HepG2 (cell line): ENCODE data around the gene TMA7B. TPM values are rescaled to one million over a fixed set of nuclear protein-coding genes. Genes with fewer than 3 reads are reported as not detected.

Experiments used
- ATAC-seq: fragments of 200-7000 bp; cut with Tn5 transposase; 3 replicates; pipeline ENCODE4 v1.9.1; 2020; ENCODE audit warnings: mild to moderate bottlenecking, moderate library complexity
- BruUV-seq: library from RNA; stranded (reverse); fragments of 400-500 nt; replicated peaks from 2 replicates; lab custom pipeline; 2021; lab: Mats Ljungman, UMichigan
- CTCF ChIA-PET: fragments of 300-600 bp; formaldehyde crosslinking; extraction: SDS; loops from one replicate; lab custom pipeline; 2021; ENCODE audit warnings: low total read pairs, inconsistent platforms, low intra/inter-chr PET ratio; lab: Yijun Ruan, JAX
- POLR2A ChIA-PET: fragments of 350-600 bp; sonication (Branson Sonifier 250); formaldehyde crosslinking; loops from one replicate; lab custom pipeline; 2020; ENCODE audit warnings: antibody characterized with exemption, inconsistent platforms; lab: Yijun Ruan, JAX
- DNase-seq: peaks from one replicate; pipeline ENCODE4 v3.0.0-alpha.2; 2015; ENCODE audit warnings: low spot score
- FAIRE-seq: peaks from 3 replicates; lab custom pipeline; 2011; peaks lifted over from hg19 to GRCh38; lab: Jason Lieb, UNC
- H2AFZ ChIP-seq: one replicate; pipeline ENCODE4 v1.6.1; 2011; ENCODE audit warnings: low read length, inconsistent platforms
- H3K27ac ChIP-seq: fragments of 300-600 bp; 3 replicates; pipeline ENCODE4 v1.8.0; 2011; ENCODE audit warnings: mixed run types, mild to moderate bottlenecking, mixed read lengths, low read length, inconsistent platforms; ENCODE audit not compliant: insufficient read depth; ENCODE audit errors: extremely low read length
- H3K27me3 ChIP-seq, 2 experiments: fragments of 200-600 bp in 1 of 2; 2 replicates in 1 of 2; 3 replicates in 1 of 2; pipeline versions ENCODE4 v1.6.0 to v1.8.0; 2011; ENCODE audit warnings: low read length in 2 of 2, mild to moderate bottlenecking in 2 of 2, moderate library complexity in 2 of 2, inconsistent platforms in 1 of 2; ENCODE audit not compliant: insufficient read depth in 2 of 2, control insufficient read depth in 1 of 2
- H3K36me3 ChIP-seq, 2 experiments: fragments of 200-600 bp in 1 of 2; replicated peaks in 1 of 2; 2 replicates in 1 of 2; 3 replicates in 1 of 2; pipeline versions ENCODE4 v1.5.1 to v1.8.0; 2011; ENCODE audit warnings: low read length in 2 of 2, inconsistent platforms in 1 of 2; ENCODE audit not compliant: insufficient read depth in 2 of 2, control insufficient read depth in 1 of 2
- H3K4me1 ChIP-seq: 2 replicates; pipeline ENCODE4 v1.5.1; 2012; ENCODE audit warnings: low read length, inconsistent platforms; ENCODE audit not compliant: insufficient read depth
- H3K4me2 ChIP-seq: 2 replicates; pipeline ENCODE4 v1.6.0; 2011; ENCODE audit warnings: low read depth, low read length, inconsistent platforms
- H3K4me3 ChIP-seq, 3 experiments: fragments of 200-600 bp in 1 of 3; sonication (generic), shearing (Covaris generic) in 1 of 3; replicated peaks in 1 of 3; 2 replicates each; pipeline ENCODE4 v1.5.1; 2011 to 2016; ENCODE audit warnings: low read length in 3 of 3, inconsistent platforms in 2 of 3, low read depth in 2 of 3, mild to moderate bottlenecking in 2 of 3, control low read depth in 1 of 3, mixed read lengths in 1 of 3; ENCODE audit not compliant: insufficient read depth in 1 of 3
- H3K79me2 ChIP-seq: one replicate; pipeline ENCODE4 v1.6.1; 2011; ENCODE audit warnings: low read length, inconsistent platforms; ENCODE audit not compliant: insufficient read depth
- H3K9ac ChIP-seq: 2 replicates; pipeline ENCODE4 v1.6.0; 2011; ENCODE audit warnings: mild to moderate bottlenecking, low read depth, low read length, inconsistent platforms; ENCODE audit not compliant: insufficient read depth
- H3K9me3 ChIP-seq: 2 replicates; pipeline ENCODE4 v1.5.1; 2012; ENCODE audit warnings: mild to moderate bottlenecking, low read length
- H4K20me1 ChIP-seq: 2 replicates; pipeline ENCODE4 v1.6.0; 2011; ENCODE audit warnings: inconsistent platforms, mild to moderate bottlenecking, low read length, moderate library complexity; ENCODE audit not compliant: insufficient read depth
- AFF4 ChIP-seq: sonication (generic); formaldehyde crosslinking; IDR thresholded peaks from 2 replicates; pipeline ENCODE4 v1.4.0; 2020; ENCODE audit warnings: missing genetic modification reagents
- ATF6 ChIP-seq: sonication (generic); formaldehyde crosslinking; conservative IDR thresholded peaks from 2 replicates; pipeline ENCODE4 v1.4.0; 2020; ENCODE audit warnings: missing genetic modification reagents
- HNF4G ChIP-seq, 2 experiments: sonication (generic) in 1 of 2; formaldehyde crosslinking in 1 of 2; IDR thresholded peaks; 2 replicates each; pipeline versions ENCODE4 v1.4.0 to v1.6.1; 2011 to 2020; ENCODE audit warnings: borderline replicate concordance in 2 of 2, low read depth in 2 of 2, mild to moderate bottlenecking in 2 of 2, low read length in 1 of 2, missing genetic modification reagents in 1 of 2, moderate library complexity in 1 of 2
- MIER2 ChIP-seq: IDR thresholded peaks from 2 replicates; pipeline ENCODE4 v1.6.1; 2016; ENCODE audit warnings: missing biosample characterization, missing genetic modification reagents
- MLX ChIP-seq: IDR thresholded peaks from 2 replicates; pipeline ENCODE4 v1.6.1; 2016
- NFE2L1 ChIP-seq: sonication (generic); formaldehyde crosslinking; IDR thresholded peaks from 2 replicates; pipeline ENCODE4 v1.4.0; 2020; ENCODE audit warnings: missing genetic modification reagents, mild to moderate bottlenecking, borderline replicate concordance
- NFIC ChIP-seq: IDR thresholded peaks from 2 replicates; pipeline ENCODE4 v1.6.1; 2012; ENCODE audit warnings: mild to moderate bottlenecking, low read length, inconsistent platforms
- REPIN1 ChIP-seq: sonication (generic); formaldehyde crosslinking; IDR thresholded peaks from 2 replicates; pipeline ENCODE4 v1.8.0; 2022; ENCODE audit warnings: missing genetic modification reagents, low read depth, mild to moderate bottlenecking, borderline replicate concordance
- RFXAP ChIP-seq: sonication (generic); formaldehyde crosslinking; IDR thresholded peaks from 2 replicates; pipeline ENCODE4 v1.4.0; 2020; ENCODE audit warnings: missing genetic modification reagents, borderline replicate concordance
- ZMYM2 ChIP-seq: sonication (generic); formaldehyde crosslinking; IDR thresholded peaks from 2 replicates; pipeline ENCODE4 v1.8.0; 2022; ENCODE audit warnings: mild to moderate bottlenecking, missing genetic modification reagents
- ZMYM3 ChIP-seq: sonication (generic); formaldehyde crosslinking; IDR thresholded peaks from 2 replicates; pipeline ENCODE4 v1.5.1; 2020; ENCODE audit warnings: mild to moderate bottlenecking, missing genetic modification reagents
- ZNF124 ChIP-seq: sonication (generic); formaldehyde crosslinking; IDR thresholded peaks from 2 replicates; pipeline ENCODE4 v1.4.0; 2020; ENCODE audit warnings: missing genetic modification reagents
- ZNF333 ChIP-seq: sonication (generic); formaldehyde crosslinking; IDR thresholded peaks from 2 replicates; pipeline ENCODE4 v1.4.0; 2020; ENCODE audit warnings: mild to moderate bottlenecking, missing genetic modification reagents, borderline replicate concordance
- ZSCAN30 ChIP-seq: sonication (generic); formaldehyde crosslinking; IDR thresholded peaks from 2 replicates; pipeline ENCODE4 v1.5.0; 2020; ENCODE audit warnings: mild to moderate bottlenecking, missing genetic modification reagents
- WGBS: methylation state at CpG from one replicate; pipeline ENCODE4 v1.1.6; 2017; ENCODE audit warnings: low lambda C conversion rate; 5-methylcytosine and 5-hydroxymethylcytosine counted together
- in situ Hi-C: cut with HindIII; loops from 2 replicates; pipeline ENCODE4 v1.10.0; 2017; ENCODE audit warnings: low pct_unique_long_range_greater_than_20kb; ENCODE audit not compliant: extremely low pct_ligation_motif_present
- intact Hi-C: fragments of 100-400 bp; cut with micrococcal nuclease; formaldehyde crosslinking; loops from one replicate; pipeline ENCODE4 v1.10.0; 2022; ENCODE audit not compliant: unreplicated experiment
- polyA plus RNA-seq, 8 experiments: library from polyadenylated mRNA; depleted of rRNA in 3 of 8; stranded (reverse) in 7 of 8; unstranded in 1 of 8; fragments of >200 nt; fragmentation: Illumina TruSeq in 4 of 8; extraction: Trizol in 4 of 8; gene quantifications; 2 replicates each; pipeline versions ENCODE4 v1.2.1 to v1.2.3, GENCODE V29; 2011 to 2016; ENCODE audit warnings: low read depth in 4 of 8, missing spikeins in 1 of 8, mixed read lengths in 1 of 8; ENCODE audit not compliant: insufficient read depth in 1 of 8
- total RNA-seq, 5 experiments: library from RNA; depleted of rRNA; stranded (reverse); fragments of >200 nt; fragmentation: Illumina TruSeq; extraction: Trizol; gene quantifications; 2 replicates each; pipeline ENCODE4 v1.2.3, GENCODE V29; 2016; ENCODE audit warnings: low read depth in 1 of 5

The TMA7B gene
- total and polyA plus RNA-seq, 2 of the 13 experiments (the other 11 are each of a cell fraction or from before 2014, with no cell fraction given): not detected

- 15% methylated on average over 13 of the region's 13 CpGs for WGBS
- intact Hi-C loops: no loop called here
- no peak overlapping the region for H3K4me2 ChIP-seq
- no peak for ATAC-seq
- ChIA-PET POLR2A (no interaction called here), CTCF (no interaction called here)
- no peak overlapping the region for H3K27ac ChIP-seq
- peaks cover 3 to 21% of the 10 kb centered on the region in 2 experiments; a peak in 3 of 5 replicates for H3K27me3 ChIP-seq
- no TSS peak for BruUV-seq
- no peak for DNase-seq
- no peaks in the 10 kb centered on the region for H3K36me3 ChIP-seq
- H3K4me1 ChIP-seq: no peaks in the 10 kb centered on the region
- H3K4me3 ChIP-seq: no peak overlapping the region
- in situ Hi-C loops: no loop called here
- no peak overlapping the region for H2AFZ ChIP-seq
- H3K79me2 ChIP-seq: no peaks in the 10 kb centered on the region
- FAIRE-seq: no peak
- H3K9me3 ChIP-seq: no peaks in the 10 kb centered on the region
- no peaks in the 10 kb centered on the region for H4K20me1 ChIP-seq
- no peak overlapping the region for H3K9ac ChIP-seq
- TF ChIP-seq NFE2L1 (CRISPR knock-in tag): no peak
- TF ChIP-seq ZMYM3 (CRISPR knock-in tag): no peak
- no peak for TF ChIP-seq ZNF333 (CRISPR knock-in tag)
- no peak for TF ChIP-seq ATF6 (CRISPR knock-in tag)
- no peak for TF ChIP-seq ZSCAN30
- TF ChIP-seq NFIC: no peak
- no peak for TF ChIP-seq ZMYM2
- no peak for TF ChIP-seq AFF4 (CRISPR knock-in tag)
- TF ChIP-seq ZNF124 (CRISPR knock-in tag): no peak
- TF ChIP-seq MIER2 (CRISPR knock-in tag): no peak
- no peak for TF ChIP-seq MLX (CRISPR knock-in tag)
- TF ChIP-seq REPIN1 (CRISPR knock-in tag): no peak
- no peak for TF ChIP-seq HNF4G (IDR thresholded peaks at IDR 0.05; ENCODE audit: borderline replicate concordance, low read depth, low read length)
- no peak for TF ChIP-seq HNF4G (CRISPR knock-in tag; IDR thresholded peaks at IDR 0.05; ENCODE audit: borderline replicate concordance, low read depth)
- TF ChIP-seq RFXAP (CRISPR knock-in tag): no peak
Observed at GRCh38 chr22:39960791-39961746, 872 bp downstream of the TMA7B start.
